Lower lobe of right lung (tissue), 2 donors: ENCODE data around the gene MAGOH. TPM values are rescaled to one million over a fixed set of nuclear protein-coding genes. Genes with fewer than 3 reads are reported as not detected.
"Not testable (repeated sequence)": the region's sequence is repeated elsewhere in the genome, so short reads cannot be mapped to it uniquely, and the experiment has no call there.

Source experiments
- ATAC-seq, 2 donors: fragments of 200-7000 bp; cut with Tn5 transposase; one replicate each; pipeline ENCODE4 v1.9.1; 2020 to 2022; ENCODE audit warnings: mild to moderate bottlenecking in 2 of 2, moderate library complexity in 2 of 2
- DNase-seq: peaks from one replicate; pipeline ENCODE4 v3.0.0-alpha.2; 2020
- H3K27ac ChIP-seq: fragments of 200-600 bp; one replicate; pipeline ENCODE4 v1.8.0; 2022
- H3K27me3 ChIP-seq: fragments of 200-600 bp; one replicate; pipeline ENCODE4 v1.8.0; 2022; ENCODE audit warnings: low read depth
- H3K36me3 ChIP-seq: fragments of 200-600 bp; one replicate; pipeline ENCODE4 v1.8.0; 2022; ENCODE audit warnings: mild to moderate bottlenecking
- H3K4me1 ChIP-seq: fragments of 200-600 bp; one replicate; pipeline ENCODE4 v1.8.0; 2022
- H3K4me3 ChIP-seq: fragments of 200-600 bp; one replicate; pipeline ENCODE4 v1.8.0; 2022; ENCODE audit warnings: mild to moderate bottlenecking
- H3K9me3 ChIP-seq: fragments of 200-600 bp; one replicate; pipeline ENCODE4 v1.8.0; 2022
- CTCF ChIP-seq: fragments of 200-600 bp; IDR thresholded peaks from one replicate; pipeline ENCODE4 v1.8.0; 2022; ENCODE audit warnings: antibody characterized with exemption, mild to moderate bottlenecking
- intact Hi-C: fragments of 100-400 bp; cut with DNase I; formaldehyde crosslinking; loops from one replicate; pipeline ENCODE4 v1.11.0; 2022
- total RNA-seq: library from RNA; stranded (reverse); fragmentation: NEBNext Ultra II Directional; extraction: Animal tissue kit (Norgen Biotek cat#: 25700); gene quantifications from one replicate; pipeline ENCODE4 v1.2.1, GENCODE V29; 2021
- donor health status: DM: no; HTN: yes; CAD: no; lungs with severe emphysema.

Gene MAGOH
- total RNA-seq, 1 donor from 2014 or later: 34.4 TPM

- no peaks in the 10 kb centered on the region for H3K4me1 ChIP-seq
- no peak overlapping the region for H3K27ac ChIP-seq
- H3K27me3 ChIP-seq: no peaks in the 10 kb centered on the region
- no peak overlapping the region for H3K4me3 ChIP-seq
- ATAC-seq: no peak
- H3K9me3 ChIP-seq: peaks cover 6% of the 10 kb centered on the region
- TF ChIP-seq CTCF: no peak
- no peak for DNase-seq
- intact Hi-C loops: no loop called here
- H3K36me3 ChIP-seq: peaks cover 93% of the 10 kb centered on the region
These were observed 27.4 kb downstream of the MAGOH start for GRCh38 chr1:53210954-53211353.

GRCh38 chr1:53210352-53210751, 28.0 kb downstream of the MAGOH start:
- TF ChIP-seq CTCF: no peak
- intact Hi-C loops: no loop called here

GRCh38 chr1:53207726-53208125, 30.6 kb downstream of the MAGOH start:
- no peak for DNase-seq
- intact Hi-C loops: no loop called here
- H3K4me3 ChIP-seq: no peak overlapping the region
- peaks cover 95% of the 10 kb centered on the region for H3K36me3 ChIP-seq
- no peaks in the 10 kb centered on the region for H3K4me1 ChIP-seq
- TF ChIP-seq CTCF: no peak
- no peaks in the 10 kb centered on the region for H3K27me3 ChIP-seq
- no peak overlapping the region for H3K27ac ChIP-seq
- no peak for ATAC-seq
- H3K9me3 ChIP-seq: peaks cover 7% of the 10 kb centered on the region

More at GRCh38 chr1:53210352-53210751, 28.0 kb downstream of the MAGOH start:
- peaks cover 7% of the 10 kb centered on the region for H3K9me3 ChIP-seq
- DNase-seq: no peak
- no peak for ATAC-seq
- H3K36me3 ChIP-seq: peaks cover 95% of the 10 kb centered on the region
- H3K27me3 ChIP-seq: no peaks in the 10 kb centered on the region
- H3K27ac ChIP-seq: no peak overlapping the region
- H3K4me1 ChIP-seq: no peaks in the 10 kb centered on the region
- no peak overlapping the region for H3K4me3 ChIP-seq

GRCh38 chr1:53206735-53207379, 31.5 kb downstream of the MAGOH start:
- no peak for TF ChIP-seq CTCF
- H3K36me3 ChIP-seq: peaks cover 95% of the 10 kb centered on the region

GRCh38 chr1:53206083-53206685, 32.1 kb downstream of the MAGOH start:
- H3K27ac ChIP-seq, H3K9me3 ChIP-seq, H3K4me1 ChIP-seq, H3K4me3 ChIP-seq, ATAC-seq, H3K27me3 ChIP-seq, DNase-seq, intact Hi-C loops: not testable (repeated sequence)
- H3K36me3 ChIP-seq: peaks cover 95% of the 10 kb centered on the region

More at GRCh38 chr1:53206735-53207379, 31.5 kb downstream of the MAGOH start:
- Histone ChIP-seq H3K9me3 (peaks cover 7% of the 10 kb centered on the region), H3K4me3 (no peak overlapping the region), H3K27me3 (no peaks in the 10 kb centered on the region), H3K27ac (no peak overlapping the region), H3K4me1 (no peaks in the 10 kb centered on the region)
- intact Hi-C loops: no loop called here
- DNase-seq (no peak), ATAC-seq (no peak)

- not testable (repeated sequence) for DNase-seq
These were observed 32.8 kb downstream of the MAGOH start for GRCh38 chr1:53205496-53205895.

More at GRCh38 chr1:53205496-53205895, 32.8 kb downstream of the MAGOH start:
- intact Hi-C loops, ATAC-seq, H3K4me3 ChIP-seq, H3K9me3 ChIP-seq, H3K27me3 ChIP-seq, H3K27ac ChIP-seq, H3K4me1 ChIP-seq: not testable (repeated sequence)
- peaks cover 95% of the 10 kb centered on the region for H3K36me3 ChIP-seq
